K562 (cell line): Measurements from ENCODE around the gene EEF2K. TPM values are rescaled to one million over a fixed set of nuclear protein-coding genes. Genes with fewer than 3 reads are reported as not detected.

Source experiments
- ATAC-seq: fragments of 200-7000 bp; cut with Tn5 transposase; 3 replicates; pipeline ENCODE4 v1.9.1; 2020; ENCODE audit warnings: moderate library complexity
- BruUV-seq: library from RNA; stranded (reverse); fragments of 400-500 nt; replicated peaks from 2 replicates; lab custom pipeline; 2021; lab: Mats Ljungman, UMichigan
- CTCF ChIA-PET: fragments of 300-600 bp; formaldehyde crosslinking; extraction: SDS; loops from one replicate; lab custom pipeline; 2021; ENCODE audit warnings: low intra/inter-chr PET ratio; lab: Yijun Ruan, JAX
- POLR2A ChIA-PET: fragments of 300-600, 350-650 bp; sonication (Branson Sonifier 250); formaldehyde crosslinking; extraction: SDS; loops from one replicate; lab custom pipeline; 2021; ENCODE audit warnings: antibody characterized with exemption, inconsistent platforms; lab: Yijun Ruan, JAX
- DNase-seq, 4 experiments: peaks; one replicate each; pipeline versions ENCODE4 v3.0.0 to v3.0.0-alpha.2; 2011 to 2018; ENCODE audit warnings: low spot score in 3 of 4, mixed read lengths in 3 of 4; ENCODE audit errors: extremely low read depth in 1 of 4
- FAIRE-seq: peaks from 2 replicates; lab custom pipeline; 2011; peaks lifted over from hg19 to GRCh38; lab: Jason Lieb, UNC
- H2AFZ ChIP-seq: 2 replicates; pipeline ENCODE4 v1.6.0; 2011; ENCODE audit warnings: low read depth, low read length, control low read depth, inconsistent platforms
- H3K27ac ChIP-seq: fragments of 200-600 bp; 3 replicates; pipeline ENCODE4 v1.8.0; 2011; ENCODE audit warnings: low read depth, mild to moderate bottlenecking, control low read depth, inconsistent platforms, low read length, moderate library complexity, mixed read lengths; ENCODE audit errors: extremely low read depth
- H3K27me3 ChIP-seq, 2 experiments: fragments of 300-600 bp in 1 of 2; 2 replicates in 1 of 2; 3 replicates in 1 of 2; pipeline versions ENCODE4 v1.6.0 to v1.8.0; 2011; ENCODE audit warnings: inconsistent platforms in 2 of 2, low read length in 2 of 2, mild to moderate bottlenecking in 1 of 2, mixed read lengths in 1 of 2, moderate library complexity in 1 of 2; ENCODE audit not compliant: control insufficient read depth in 2 of 2, insufficient read depth in 2 of 2
- H3K36me3 ChIP-seq: fragments of 300-600 bp; 3 replicates; pipeline ENCODE4 v1.8.0; 2011; ENCODE audit warnings: mild to moderate bottlenecking, low read length, inconsistent platforms; ENCODE audit not compliant: control insufficient read depth, insufficient read depth
- H3K4me1 ChIP-seq, 2 experiments: fragments of 200-600 bp in 1 of 2; replicated peaks in 1 of 2; 2 replicates in 1 of 2; 3 replicates in 1 of 2; pipeline versions ENCODE4 v1.5.1 to v1.8.0; 2011; ENCODE audit warnings: inconsistent platforms in 2 of 2, low read length in 2 of 2, mild to moderate bottlenecking in 1 of 2, mixed read lengths in 1 of 2, moderate library complexity in 1 of 2; ENCODE audit not compliant: control insufficient read depth in 2 of 2, insufficient read depth in 2 of 2
- H3K4me2 ChIP-seq: 2 replicates; pipeline ENCODE4 v1.6.1; 2011; ENCODE audit warnings: low read length, control low read depth, inconsistent platforms, mixed read lengths; ENCODE audit not compliant: insufficient read depth
- H3K4me3 ChIP-seq: fragments of 200-600 bp; sonication (generic), shearing (Covaris generic); 2 replicates; pipeline ENCODE4 v1.5.1; 2016; ENCODE audit warnings: control low read depth, inconsistent platforms
- H3K79me2 ChIP-seq: fragments of 200-600 bp; 3 replicates; pipeline ENCODE4 v1.8.0; 2011; ENCODE audit warnings: low read length, inconsistent platforms; ENCODE audit not compliant: control insufficient read depth, insufficient read depth
- H3K9ac ChIP-seq, 2 experiments: 2 replicates each; pipeline versions ENCODE4 v1.6.0 to v1.6.1; 2011; ENCODE audit warnings: low read depth in 2 of 2, low read length in 2 of 2, control low read depth in 1 of 2, inconsistent platforms in 1 of 2, mild to moderate bottlenecking in 1 of 2, mixed read lengths in 1 of 2; ENCODE audit not compliant: insufficient read depth in 1 of 2
- H3K9me1 ChIP-seq: one replicate; pipeline ENCODE4 v1.6.0; 2011; ENCODE audit warnings: inconsistent platforms, mild to moderate bottlenecking, low read length, moderate library complexity; ENCODE audit not compliant: control insufficient read depth, insufficient read depth
- H3K9me3 ChIP-seq: replicated peaks from 2 replicates; pipeline ENCODE4 v1.5.1; 2011; ENCODE audit warnings: low read depth, low read length, inconsistent platforms; ENCODE audit not compliant: control insufficient read depth, insufficient read depth
- H4K20me1 ChIP-seq: replicated peaks from 2 replicates; pipeline ENCODE4 v1.6.1; 2011; ENCODE audit warnings: low read length, inconsistent platforms, mixed read lengths; ENCODE audit not compliant: control insufficient read depth, insufficient read depth
- BCOR ChIP-seq: fragments of 450-650 bp; IDR thresholded peaks from 2 replicates; pipeline ENCODE4 v1.6.1; 2016
- FOXJ3 ChIP-seq: sonication (generic); formaldehyde crosslinking; IDR thresholded peaks from 2 replicates; pipeline ENCODE4 v1.4.0; 2020; ENCODE audit warnings: mild to moderate bottlenecking, missing genetic modification reagents
- HNRNPK ChIP-seq: fragments of 200-400 bp; formaldehyde crosslinking; IDR thresholded peaks from one replicate; pipeline ENCODE4 v1.6.1; 2018; ENCODE audit warnings: mild to moderate bottlenecking, low read depth, low read length; ENCODE audit not compliant: poor library complexity, severe bottlenecking
- IRF2 ChIP-seq: sonication (generic); formaldehyde crosslinking; IDR thresholded peaks from 2 replicates; pipeline ENCODE4 v1.8.1; 2022; ENCODE audit warnings: mild to moderate bottlenecking, missing genetic modification reagents
- NRF1 ChIP-seq, 2 experiments: fragments of 450-650 bp; IDR thresholded peaks in 1 of 2; conservative IDR thresholded peaks in 1 of 2; 2 replicates each; pipeline ENCODE4 v1.6.1; 2014; ENCODE audit warnings: mild to moderate bottlenecking in 2 of 2
- RBBP5 ChIP-seq: fragments of 200-600 bp; sonication (generic); IDR thresholded peaks from 2 replicates; pipeline ENCODE4 v1.6.1; 2012; ENCODE audit warnings: borderline replicate concordance, mild to moderate bottlenecking, low read length, control low read depth, inconsistent platforms; ENCODE audit not compliant: insufficient read depth, poor library complexity, severe bottlenecking
- RBM25 ChIP-seq: fragments of 200-400 bp; formaldehyde crosslinking; IDR thresholded peaks from 2 replicates; pipeline ENCODE4 v1.6.1; 2018; ENCODE audit warnings: low read length, low read depth, moderate library complexity; ENCODE audit not compliant: severe bottlenecking
- SMARCE1 ChIP-seq: fragments of 450-650 bp; IDR thresholded peaks from 2 replicates; pipeline ENCODE4 v1.7.1; 2016; ENCODE audit warnings: mild to moderate bottlenecking
- SRSF7 ChIP-seq: fragments of 200-400 bp; formaldehyde crosslinking; optimal IDR thresholded peaks from 2 replicates; pipeline ENCODE3; 2017; ENCODE audit warnings: mild to moderate bottlenecking, low read depth, low read length
- THRB ChIP-seq: fragments of 450-650 bp; formaldehyde crosslinking; conservative IDR thresholded peaks from 2 replicates; pipeline ENCODE4 v1.4.0; 2022; ENCODE audit warnings: mild to moderate bottlenecking, missing genetic modification characterization
- ZKSCAN8 ChIP-seq: fragments of 200-800 bp; sonication (Bioruptor generic); IDR thresholded peaks from 2 replicates; pipeline ENCODE4 v1.6.1; 2016; ENCODE audit warnings: missing genetic modification characterization, missing compliant biosample characterization
- WGBS: fragments of 100-300 bp; shearing (Covaris generic); methylation state at CpG from one replicate; pipeline ENCODE4 v1.1.6; 2016; ENCODE audit warnings: low coverage, mixed read lengths; ENCODE audit not compliant: insufficient coverage; ENCODE audit errors: missing lambda C conversion rate; 5-methylcytosine and 5-hydroxymethylcytosine counted together
- in situ Hi-C: fragments of 300-500 bp; cut with MboI; formaldehyde crosslinking; loops from 4 replicates; pipeline ENCODE4 v1.15.0; 2018; ENCODE audit warnings: inconsistent platforms, mixed read lengths
- intact Hi-C: fragments of 100-400 bp; cut with micrococcal nuclease; formaldehyde crosslinking; loops from 2 replicates; pipeline ENCODE4 v1.14.2; 2022
- polyA plus RNA-seq, 8 experiments: library from polyadenylated mRNA; depleted of rRNA in 4 of 8; stranded (reverse) in 5 of 8; unstranded in 3 of 8; fragments of >200 nt; fragmentation: Nextera tagmentation in 2 of 8; fragmentation: Illumina TruSeq in 1 of 8; extraction: Ambion mirVana in 2 of 8; extraction: Trizol in 1 of 8; gene quantifications; 2 replicates each; pipeline versions ENCODE4 v1.2.1 to v1.2.3, GENCODE V29; 2011 to 2014; ENCODE audit warnings: inconsistent platforms in 1 of 8, missing spikeins in 1 of 8
- total RNA-seq, 7 experiments: library from RNA; depleted of rRNA in 6 of 7; stranded (reverse); fragments of >200 nt in 6 of 7; fragmentation: Illumina TruSeq in 2 of 7; extraction: Trizol in 2 of 7; gene quantifications; 2 replicates each; pipeline versions ENCODE4 v1.2.1 to v1.2.3, GENCODE V29; 2011 to 2021; ENCODE audit warnings: low replicate concordance in 1 of 7

The EEF2K gene
- total and polyA plus RNA-seq, 9 of the 15 experiments (the other 6 are each of a cell fraction or from before 2014, with no cell fraction given) = 3.0 to 35.2 (median 12.2) TPM

- FAIRE-seq (no peak), DNase-seq (no peak), ATAC-seq (no peak)
- intact Hi-C loops (no loop called here), in situ Hi-C loops (no loop called here)
- peaks cover 16 to 54% of the 10 kb centered on the region in 2 experiments; a peak in 4 of 5 replicates for H3K27me3 ChIP-seq
- ChIA-PET CTCF (interaction anchor here (0.6 kb wide), 1 partner anchor 34 kb away, joined by 3 read pairs; no protein-coding TSS in a partner anchor), POLR2A (no interaction called here)
- no peaks in the 10 kb centered on the region for H3K79me2 ChIP-seq
- H3K9me1 ChIP-seq = no peaks in the 10 kb centered on the region
- peaks cover 0 to 8% of the 10 kb centered on the region in 2 experiments; a peak in 2 of 5 replicates for H3K4me1 ChIP-seq
- H3K9me3 ChIP-seq = no peaks in the 10 kb centered on the region
- no peaks in the 10 kb centered on the region for H4K20me1 ChIP-seq
- no peak overlapping the region for H3K27ac ChIP-seq
- WGBS = 0% methylated on average over 14 of the region's 14 CpGs
- H3K36me3 ChIP-seq = no peaks in the 10 kb centered on the region
- H2AFZ ChIP-seq = no peak overlapping the region
- BruUV-seq = no TSS peak
- TF ChIP-seq RBBP5 = no peak
- peak; percentile 41; the same call in 1 of the 2 replicates for TF ChIP-seq BCOR
- no peak for TF ChIP-seq HNRNPK
- TF ChIP-seq NRF1 (conservative IDR thresholded peaks at IDR 0.05 in 1 of 2, IDR thresholded peaks at IDR 0.05 in 1 of 2) = 0 out of 4 replicates have a peak, but pooled peaks of 1 of the 2 experiments have one; percentile 1
- no peak for TF ChIP-seq THRB (CRISPR knock-in tag)
- TF ChIP-seq ZKSCAN8 (CRISPR knock-in tag) = no peak
- 0 out of 2 replicates have a peak, but pooled peaks have one; percentile 24 for TF ChIP-seq FOXJ3 (CRISPR knock-in tag)
- TF ChIP-seq SMARCE1 = no peak
- peak; percentile 38 for TF ChIP-seq RBM25
- TF ChIP-seq SRSF7 = no peak
- TF ChIP-seq IRF2 (CRISPR knock-in tag) = no peak
- peak overlapping the region in 1 of 2 experiments; percentile 64; a peak in 1 of 4 replicates for H3K9ac ChIP-seq
- H3K4me3 ChIP-seq = no peak overlapping the region
- no peak overlapping the region for H3K4me2 ChIP-seq
Observed at GRCh38 chr16:22162656-22163009, 43.4 kb upstream of the EEF2K start.
